Ovary (tissue), 9 donors: ENCODE results near the gene RASSF5. TPM values are rescaled to one million over a fixed set of nuclear protein-coding genes. Genes with fewer than 3 reads are reported as not detected.

Experiments
- DNase-seq, 5 donors: peaks; one replicate each; pipeline ENCODE4 v3.0.0-alpha.2; 2019 to 2020
- H3K27ac ChIP-seq, 2 donors: fragments of 200-600 bp; one replicate each; pipeline versions ENCODE4 v1.5.1 to v1.8.0; 2019 to 2022
- H3K27me3 ChIP-seq: fragments of 200-600 bp; one replicate; pipeline ENCODE4 v1.8.0; 2022
- H3K36me3 ChIP-seq: fragments of 200-600 bp; sonication (generic); one replicate; pipeline ENCODE4 v1.5.1; 2019
- H3K4me1 ChIP-seq: one replicate; pipeline ENCODE4 v1.8.1; 2013; ENCODE audit warnings: mild to moderate bottlenecking, moderate library complexity; ENCODE audit not compliant: insufficient read depth
- H3K4me3 ChIP-seq: fragments of 200-600 bp; sonication (generic); one replicate; pipeline ENCODE4 v1.5.1; 2017
- H3K9me3 ChIP-seq, 2 donors: fragments of 200-600 bp in 1 of 2; sonication (generic) in 1 of 2; one replicate each; pipeline versions ENCODE4 v1.5.1 to v1.8.1; 2013 to 2019; ENCODE audit warnings: mild to moderate bottlenecking in 1 of 2, moderate library complexity in 1 of 2
- EP300 ChIP-seq: sonication (generic); formaldehyde crosslinking; IDR thresholded peaks from one replicate; pipeline ENCODE4 v1.6.1; 2017; ENCODE audit warnings: antibody characterized with exemption
- POLR2A ChIP-seq: fragments of 450-650 bp; IDR thresholded peaks from one replicate; pipeline ENCODE4 v1.6.1; 2017; ENCODE audit warnings: antibody characterized with exemption, mild to moderate bottlenecking, moderate library complexity
- WGBS, 3 donors: extraction: QIAGEN DNeasy Blood & Tissue Kit in 1 of 3; methylation state at CpG; one replicate each; pipeline versions ENCODE4 v1.1.5 to v1.1.7; 2013 to 2017; 5-methylcytosine and 5-hydroxymethylcytosine counted together
- intact Hi-C, 4 donors: fragments of 100-400 bp; cut with DNase I; formaldehyde crosslinking; loops; one replicate each; pipeline versions ENCODE4 v1.11.0 to v1.15.1; 2022 to 2023
- polyA plus RNA-seq, 2 donors: library from polyadenylated mRNA; stranded (reverse); fragments of 200-250 nt in 1 of 2; fragments of 350-450 nt in 1 of 2; fragmentation: Illumina TruSeq in 1 of 2; extraction: RNeasy Lipid Tissue Mini Kit (QIAGEN cat#74804) in 1 of 2; gene quantifications; one replicate each; pipeline ENCODE4 v1.2.3, GENCODE V29; 2013 to 2014
- total RNA-seq, 7 donors: library from RNA; depleted of rRNA in 2 of 7; stranded (reverse); fragments of >200 nt in 2 of 7; fragmentation: NEBNext Ultra II Directional in 3 of 7; extraction: Animal tissue kit (Norgen Biotek cat#: 25700) in 3 of 7; gene quantifications; one replicate each; pipeline versions ENCODE4 v1.1.0 to v1.2.4, GENCODE V29; 2016 to 2023
- TF ChIP-seq, protein P1 (sequence below), 3 donors: fragments of 450-650 bp in 2 of 3; fragments of 200-600 bp in 1 of 3; IDR thresholded peaks; one replicate each; pipeline versions ENCODE4 v1.5.1 to v1.8.0; 2016 to 2022; ENCODE audit warnings: antibody characterized with exemption in 3 of 3, mild to moderate bottlenecking in 1 of 3
- donor health status: DM: no; HTN: no; CAD: no; lungs with moderate emphysema.
- donor health status: DM: no; HTN: no; CAD: no.
- donor health status: Bipolar disorder and iron deficiency.
- donor health status: DM: yes; HTN: yes; CAD: no.
- donor health status: DM: no; HTN: no; CAD: no.
- donor health status: DM: yes; HTN: yes; CAD: no.

Gene RASSF5
- total and polyA plus RNA-seq, 9 donors: 1.8 to 11.8 (median 5.3) TPM

DNA sequence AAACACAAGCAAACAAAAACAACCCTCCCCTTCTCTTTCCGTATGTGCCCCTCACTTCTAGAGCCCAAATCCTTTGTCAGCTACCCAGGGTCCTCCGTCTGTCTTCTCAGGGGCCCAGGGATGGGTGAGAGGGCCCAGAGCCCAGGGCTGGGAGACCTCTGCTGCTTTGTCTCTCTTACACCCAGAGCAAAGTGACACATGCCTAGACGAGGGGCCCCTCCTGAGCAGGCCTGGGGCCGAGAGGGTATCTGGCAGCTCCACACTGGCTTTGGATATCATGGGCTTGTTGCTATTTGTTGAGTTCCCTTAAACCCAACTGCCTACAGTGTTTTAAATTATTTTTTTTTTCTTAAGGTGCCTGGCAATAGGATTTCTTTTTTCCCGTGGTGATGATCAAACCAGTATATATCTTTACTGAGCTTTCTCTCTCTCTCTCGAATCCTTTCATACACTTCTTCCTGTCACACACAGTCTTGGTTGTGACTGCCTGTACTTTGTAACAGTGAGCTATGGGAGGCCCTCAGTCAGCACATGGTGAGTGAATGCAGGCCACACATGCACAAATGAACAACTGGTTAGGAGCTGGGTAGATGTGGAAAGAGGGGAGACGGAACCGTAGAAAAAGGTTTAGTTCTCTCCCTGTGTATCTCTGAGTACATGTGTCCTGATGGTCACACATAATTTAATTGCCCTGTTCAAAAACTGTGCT, 14.5 kb downstream of the RASSF5 start:
- no peak overlapping the region for H3K4me3 ChIP-seq
- H3K4me1 ChIP-seq: no peaks in the 10 kb centered on the region
- TF ChIP-seq, protein P1, sequence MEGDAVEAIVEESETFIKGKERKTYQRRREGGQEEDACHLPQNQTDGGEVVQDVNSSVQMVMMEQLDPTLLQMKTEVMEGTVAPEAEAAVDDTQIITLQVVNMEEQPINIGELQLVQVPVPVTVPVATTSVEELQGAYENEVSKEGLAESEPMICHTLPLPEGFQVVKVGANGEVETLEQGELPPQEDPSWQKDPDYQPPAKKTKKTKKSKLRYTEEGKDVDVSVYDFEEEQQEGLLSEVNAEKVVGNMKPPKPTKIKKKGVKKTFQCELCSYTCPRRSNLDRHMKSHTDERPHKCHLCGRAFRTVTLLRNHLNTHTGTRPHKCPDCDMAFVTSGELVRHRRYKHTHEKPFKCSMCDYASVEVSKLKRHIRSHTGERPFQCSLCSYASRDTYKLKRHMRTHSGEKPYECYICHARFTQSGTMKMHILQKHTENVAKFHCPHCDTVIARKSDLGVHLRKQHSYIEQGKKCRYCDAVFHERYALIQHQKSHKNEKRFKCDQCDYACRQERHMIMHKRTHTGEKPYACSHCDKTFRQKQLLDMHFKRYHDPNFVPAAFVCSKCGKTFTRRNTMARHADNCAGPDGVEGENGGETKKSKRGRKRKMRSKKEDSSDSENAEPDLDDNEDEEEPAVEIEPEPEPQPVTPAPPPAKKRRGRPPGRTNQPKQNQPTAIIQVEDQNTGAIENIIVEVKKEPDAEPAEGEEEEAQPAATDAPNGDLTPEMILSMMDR (IDR thresholded peaks at IDR 0.05): no peak
- H3K9me3 ChIP-seq: no peaks in the 10 kb centered on the region
- no peak for DNase-seq
- no peak overlapping the region for H3K27ac ChIP-seq
- WGBS, 3 donors: 79 to 84% (median 81%) methylated on average over 8 of the region's 8 CpGs
- H3K27me3 ChIP-seq: no peaks in the 10 kb centered on the region
- intact Hi-C loops: no loop called here
- no peaks in the 10 kb centered on the region for H3K36me3 ChIP-seq

DNA sequence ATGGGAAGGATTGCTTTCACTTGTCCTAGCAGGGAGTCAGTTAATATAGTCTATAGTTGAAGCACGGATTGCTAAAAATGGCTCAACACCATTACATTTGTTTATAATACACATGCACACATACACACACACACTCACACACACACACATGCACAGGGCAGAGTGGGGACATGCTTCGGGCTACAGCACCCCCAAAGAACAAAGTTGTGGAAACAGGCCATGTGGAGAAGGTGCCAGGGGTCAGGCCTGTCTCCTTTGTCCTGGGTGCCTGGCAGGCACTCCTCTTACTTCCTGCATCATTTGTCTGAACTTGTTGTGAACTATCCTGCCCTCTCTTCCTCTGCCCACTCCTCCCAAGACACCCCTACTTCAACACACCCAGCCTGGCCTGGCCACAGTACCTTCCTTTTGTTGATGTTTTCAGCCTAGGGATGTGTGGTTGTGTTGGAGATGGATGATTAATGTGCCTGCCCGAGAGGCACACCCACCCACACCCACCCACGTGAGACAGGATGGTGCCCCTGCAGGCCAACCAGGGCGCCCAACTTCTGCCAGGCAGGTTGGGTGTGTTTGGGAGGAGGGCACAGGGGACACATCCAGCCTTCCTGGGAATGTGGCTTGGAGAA, 17.5 kb downstream of the RASSF5 start:
- no peak for DNase-seq
- intact Hi-C loops: no loop called here

DNA sequence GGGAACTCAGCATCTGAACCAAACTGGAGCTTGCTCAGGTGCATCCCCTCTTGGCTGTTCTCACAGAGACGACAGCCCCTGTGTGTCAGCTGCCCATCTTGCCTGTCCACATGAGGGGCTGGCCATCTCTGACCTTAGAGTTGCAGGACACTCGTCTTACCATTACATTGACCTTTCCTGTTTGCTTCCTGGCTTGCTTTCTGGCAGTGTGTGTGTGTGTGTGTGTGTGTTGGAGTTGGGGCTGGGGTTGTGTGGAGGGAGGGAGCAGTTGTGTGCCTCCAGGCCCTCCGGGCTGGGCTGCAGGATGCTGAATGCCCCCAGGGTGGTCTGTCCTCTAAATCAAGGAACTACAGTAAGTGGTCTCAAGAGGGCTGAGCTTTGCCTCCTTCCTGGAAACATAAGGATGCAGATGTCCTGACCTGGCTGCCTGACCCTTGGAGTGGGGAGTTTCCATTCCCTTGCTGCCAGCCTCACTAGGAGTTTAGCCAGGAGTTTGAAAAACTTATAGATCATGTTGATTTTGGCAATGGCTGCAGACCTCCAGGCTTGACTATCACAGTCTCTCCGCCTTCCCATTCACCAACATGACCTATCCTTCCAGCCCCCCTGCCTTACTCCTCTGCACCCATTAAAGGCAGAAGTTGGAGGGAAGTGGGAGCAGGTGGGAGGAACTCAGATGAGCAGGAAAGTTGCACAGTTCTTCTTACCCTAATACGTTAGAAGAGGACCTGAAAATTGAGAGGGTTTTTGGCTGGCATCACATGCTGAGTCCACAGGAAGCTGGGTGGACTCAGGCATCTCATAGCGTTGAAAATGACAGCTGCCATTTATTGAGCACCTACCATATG, 19.0 kb downstream of the RASSF5 start:
- no peaks in the 10 kb centered on the region for H3K9me3 ChIP-seq
- no peak for DNase-seq
- intact Hi-C loops: no loop called here
- no peak overlapping the region for H3K27ac ChIP-seq
- no peaks in the 10 kb centered on the region for H3K36me3 ChIP-seq
- WGBS, 3 donors: 59 to 66% (median 60%) methylated on average over 6 of the region's 6 CpGs
- H3K27me3 ChIP-seq: no peaks in the 10 kb centered on the region
- H3K4me3 ChIP-seq: no peak overlapping the region
- TF ChIP-seq, protein P1 (IDR thresholded peaks at IDR 0.05): no peak
- TF ChIP-seq POLR2A (no peak), EP300 (no peak)
- no peaks in the 10 kb centered on the region for H3K4me1 ChIP-seq

More for the DNA sequence above, 17.5 kb downstream of the RASSF5 start:
- no peaks in the 10 kb centered on the region for H3K4me1 ChIP-seq
- H3K36me3 ChIP-seq: no peaks in the 10 kb centered on the region
- H3K9me3 ChIP-seq: no peaks in the 10 kb centered on the region
- no peak overlapping the region for H3K4me3 ChIP-seq
- TF ChIP-seq POLR2A: no peak
- no peak for TF ChIP-seq EP300
- TF ChIP-seq, protein P1 (IDR thresholded peaks at IDR 0.05): no peak
- no peak overlapping the region for H3K27ac ChIP-seq
- H3K27me3 ChIP-seq: no peaks in the 10 kb centered on the region
- WGBS, 3 donors: 64 to 77% (median 74%) methylated on average over 5 of the region's 5 CpGs

DNA sequence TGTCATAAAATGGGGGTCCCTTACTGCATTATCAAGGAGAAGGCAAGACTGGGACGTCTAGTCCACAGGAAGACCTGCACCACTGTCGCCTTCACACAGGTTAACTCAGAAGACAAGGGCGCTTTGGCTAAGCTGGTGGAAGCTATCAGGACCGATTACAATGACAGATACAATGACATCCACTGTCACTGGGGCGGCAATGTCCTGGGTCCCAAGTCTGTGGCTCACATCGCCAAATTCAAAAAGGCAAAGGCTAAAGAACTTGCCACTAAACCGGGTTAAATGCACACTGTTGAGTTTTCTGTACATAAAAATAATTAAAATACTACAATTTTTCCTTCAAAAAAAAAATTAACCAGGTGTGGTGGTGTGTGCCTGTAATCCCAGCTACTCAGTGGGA, 22.1 kb downstream of the RASSF5 start:
- H3K9me3 ChIP-seq: no peaks in the 10 kb centered on the region
- no peaks in the 10 kb centered on the region for H3K4me1 ChIP-seq
- no peak overlapping the region for H3K27ac ChIP-seq
- intact Hi-C loops: no loop called here
- no peak for DNase-seq
- TF ChIP-seq EP300 (no peak), POLR2A (no peak)
- TF ChIP-seq, protein P1 (IDR thresholded peaks at IDR 0.05): no peak
- 85 to 92% (median 89%) methylated on average over 7 of the region's 7 CpGs for WGBS, 3 donors
- H3K4me3 ChIP-seq: no peak overlapping the region
- H3K36me3 ChIP-seq: no peaks in the 10 kb centered on the region
- no peaks in the 10 kb centered on the region for H3K27me3 ChIP-seq
